HepG2 (cell line): ENCODE measurements around the gene TCF23. TPM values are rescaled to one million over a fixed set of nuclear protein-coding genes. Genes with fewer than 3 reads are reported as not detected.

Source experiments
- EHMT2 ChIP-seq: fragments of 200-600 bp; sonication (generic); IDR thresholded peaks from 2 replicates; pipeline ENCODE4 v1.7.0; 2017; ENCODE audit warnings: antibody characterized with exemption, low read depth, low read length, borderline replicate concordance
- HNRNPUL1 ChIP-seq: fragments of 200-400 bp; formaldehyde crosslinking; IDR thresholded peaks from 2 replicates; pipeline ENCODE4 v1.6.1; 2017; ENCODE audit warnings: low read depth, mild to moderate bottlenecking, low read length, moderate library complexity
- KLF15 ChIP-seq: sonication (generic); formaldehyde crosslinking; IDR thresholded peaks from 2 replicates; pipeline ENCODE4 v1.8.1; 2023; ENCODE audit warnings: borderline replicate concordance, mild to moderate bottlenecking, inconsistent platforms, missing genetic modification reagents, mixed read lengths
- NFE2L2 ChIP-seq: fragments of 150-350 bp; IDR thresholded peaks from 2 replicates; pipeline ENCODE4 v1.6.1; 2014; ENCODE audit warnings: low read length
- NFKB2 ChIP-seq: sonication (generic); formaldehyde crosslinking; IDR thresholded peaks from 2 replicates; pipeline ENCODE4 v1.4.0; 2020; ENCODE audit warnings: missing genetic modification reagents, borderline replicate concordance
- SMAD9 ChIP-seq: sonication (generic); formaldehyde crosslinking; IDR thresholded peaks from 2 replicates; pipeline ENCODE4 v1.5.1; 2020; ENCODE audit warnings: mild to moderate bottlenecking, missing genetic modification reagents
- ZNF260 ChIP-seq: sonication (generic); formaldehyde crosslinking; IDR thresholded peaks from 2 replicates; pipeline ENCODE4 v1.4.0; 2020; ENCODE audit warnings: missing genetic modification reagents, low read depth, mild to moderate bottlenecking, borderline replicate concordance
- ZNF703 ChIP-seq: sonication (generic); formaldehyde crosslinking; IDR thresholded peaks from 2 replicates; pipeline ENCODE4 v1.5.1; 2020; ENCODE audit warnings: missing genetic modification reagents, mild to moderate bottlenecking, moderate library complexity, borderline replicate concordance
- polyA plus RNA-seq, 8 experiments: library from polyadenylated mRNA; depleted of rRNA in 3 of 8; stranded (reverse) in 7 of 8; unstranded in 1 of 8; fragments of >200 nt; fragmentation: Illumina TruSeq in 4 of 8; extraction: Trizol in 4 of 8; gene quantifications; 2 replicates each; pipeline versions ENCODE4 v1.2.1 to v1.2.3, GENCODE V29; 2011 to 2016; ENCODE audit warnings: low read depth in 4 of 8, missing spikeins in 1 of 8, mixed read lengths in 1 of 8; ENCODE audit not compliant: insufficient read depth in 1 of 8
- total RNA-seq, 5 experiments: library from RNA; depleted of rRNA; stranded (reverse); fragments of >200 nt; fragmentation: Illumina TruSeq; extraction: Trizol; gene quantifications; 2 replicates each; pipeline ENCODE4 v1.2.3, GENCODE V29; 2016; ENCODE audit warnings: low read depth in 1 of 5
- TF ChIP-seq, protein P1 (sequence below): sonication (generic); formaldehyde crosslinking; IDR thresholded peaks from 2 replicates; pipeline ENCODE4 v1.5.1; 2020; ENCODE audit warnings: missing genetic modification reagents, mild to moderate bottlenecking, borderline replicate concordance
- TF ChIP-seq, protein P2 (sequence below): sonication (generic); formaldehyde crosslinking; IDR thresholded peaks from 2 replicates; pipeline ENCODE4 v1.4.0; 2020; ENCODE audit warnings: missing genetic modification reagents
- TF ChIP-seq, protein P3 (sequence below): sonication (generic); formaldehyde crosslinking; IDR thresholded peaks from 2 replicates; pipeline ENCODE4 v1.4.0; 2020; ENCODE audit warnings: low read depth, mild to moderate bottlenecking, missing genetic modification reagents
- TF ChIP-seq, protein P4 (sequence below): IDR thresholded peaks from 2 replicates; pipeline ENCODE4 v1.6.1; 2016; ENCODE audit warnings: low read depth, borderline replicate concordance
- TF ChIP-seq, protein P5 (sequence below): IDR thresholded peaks from 2 replicates; pipeline ENCODE4 v1.6.1; 2018; ENCODE audit warnings: missing genetic modification reagents, mild to moderate bottlenecking, missing compliant biosample characterization
- TF ChIP-seq, protein P6 (sequence below): sonication (generic); formaldehyde crosslinking; IDR thresholded peaks from 2 replicates; pipeline ENCODE4 v1.5.1; 2020; ENCODE audit warnings: mild to moderate bottlenecking, missing genetic modification reagents, moderate library complexity

Gene TCF23
- total and polyA plus RNA-seq, 2 of the 13 experiments (the other 11 are each of a cell fraction or from before 2014, with no cell fraction given) = 0.02 to 1.4 TPM

DNA sequence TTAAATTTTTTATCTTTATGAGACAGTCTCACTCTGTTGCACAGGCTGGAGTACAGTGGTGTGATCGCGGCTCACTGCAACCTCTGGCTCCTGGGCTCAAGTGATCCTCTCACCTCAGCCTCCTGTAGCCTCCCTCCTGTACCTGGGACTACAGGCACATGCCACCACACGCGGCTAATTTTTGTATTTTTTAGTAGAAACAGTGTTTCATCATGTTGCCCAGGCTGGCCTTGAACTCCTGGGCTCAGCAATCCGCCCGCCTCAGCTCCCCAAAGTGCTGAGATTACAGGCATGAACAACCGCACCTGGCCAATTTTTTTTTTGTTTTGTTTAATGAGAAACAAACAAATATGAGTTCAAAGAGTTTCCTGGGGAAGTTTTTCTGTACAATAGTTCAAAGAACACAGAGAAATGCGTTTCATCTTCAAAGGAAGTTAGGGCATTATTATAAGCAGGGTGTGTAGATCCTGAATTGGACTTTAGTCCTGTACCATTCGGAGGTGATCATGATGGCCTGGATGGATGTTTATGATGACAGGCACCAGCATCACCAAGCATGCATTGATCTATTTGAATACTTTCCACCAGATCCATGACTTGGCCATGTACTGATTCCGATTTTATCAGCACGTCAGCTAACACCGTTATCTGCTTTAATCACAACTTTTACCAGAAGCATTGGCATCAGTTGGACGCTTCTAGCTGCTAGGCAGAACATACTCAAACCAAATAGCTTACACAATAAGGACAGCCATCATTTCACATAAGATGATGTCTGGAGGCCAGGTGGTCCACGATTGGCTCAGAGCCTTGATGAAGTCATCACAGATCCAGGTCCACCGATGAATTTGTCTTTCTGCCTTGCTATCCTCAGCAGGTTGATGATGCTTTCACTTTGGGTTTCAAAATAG is 28.9 kb downstream of the TCF23 start (continued):
- TF ChIP-seq, protein P1, sequence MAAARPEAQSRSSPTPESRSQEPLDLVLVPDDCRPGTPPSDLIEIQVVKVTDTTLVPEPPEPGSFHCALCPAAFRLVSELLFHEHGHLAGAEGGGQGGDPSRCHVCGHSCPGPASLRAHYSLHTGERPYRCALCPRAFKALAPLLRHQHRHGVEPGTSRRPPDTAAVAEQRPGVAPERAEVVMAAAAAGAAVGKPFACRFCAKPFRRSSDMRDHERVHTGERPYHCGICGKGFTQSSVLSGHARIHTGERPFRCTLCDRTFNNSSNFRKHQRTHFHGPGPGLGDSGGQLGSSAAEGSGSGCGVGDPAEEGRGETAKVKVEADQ (CRISPR knock-in tag) = 0 out of 2 replicates have a peak, but pooled peaks have one; percentile 7
- no peak for TF ChIP-seq NFE2L2
- TF ChIP-seq, protein P2, sequence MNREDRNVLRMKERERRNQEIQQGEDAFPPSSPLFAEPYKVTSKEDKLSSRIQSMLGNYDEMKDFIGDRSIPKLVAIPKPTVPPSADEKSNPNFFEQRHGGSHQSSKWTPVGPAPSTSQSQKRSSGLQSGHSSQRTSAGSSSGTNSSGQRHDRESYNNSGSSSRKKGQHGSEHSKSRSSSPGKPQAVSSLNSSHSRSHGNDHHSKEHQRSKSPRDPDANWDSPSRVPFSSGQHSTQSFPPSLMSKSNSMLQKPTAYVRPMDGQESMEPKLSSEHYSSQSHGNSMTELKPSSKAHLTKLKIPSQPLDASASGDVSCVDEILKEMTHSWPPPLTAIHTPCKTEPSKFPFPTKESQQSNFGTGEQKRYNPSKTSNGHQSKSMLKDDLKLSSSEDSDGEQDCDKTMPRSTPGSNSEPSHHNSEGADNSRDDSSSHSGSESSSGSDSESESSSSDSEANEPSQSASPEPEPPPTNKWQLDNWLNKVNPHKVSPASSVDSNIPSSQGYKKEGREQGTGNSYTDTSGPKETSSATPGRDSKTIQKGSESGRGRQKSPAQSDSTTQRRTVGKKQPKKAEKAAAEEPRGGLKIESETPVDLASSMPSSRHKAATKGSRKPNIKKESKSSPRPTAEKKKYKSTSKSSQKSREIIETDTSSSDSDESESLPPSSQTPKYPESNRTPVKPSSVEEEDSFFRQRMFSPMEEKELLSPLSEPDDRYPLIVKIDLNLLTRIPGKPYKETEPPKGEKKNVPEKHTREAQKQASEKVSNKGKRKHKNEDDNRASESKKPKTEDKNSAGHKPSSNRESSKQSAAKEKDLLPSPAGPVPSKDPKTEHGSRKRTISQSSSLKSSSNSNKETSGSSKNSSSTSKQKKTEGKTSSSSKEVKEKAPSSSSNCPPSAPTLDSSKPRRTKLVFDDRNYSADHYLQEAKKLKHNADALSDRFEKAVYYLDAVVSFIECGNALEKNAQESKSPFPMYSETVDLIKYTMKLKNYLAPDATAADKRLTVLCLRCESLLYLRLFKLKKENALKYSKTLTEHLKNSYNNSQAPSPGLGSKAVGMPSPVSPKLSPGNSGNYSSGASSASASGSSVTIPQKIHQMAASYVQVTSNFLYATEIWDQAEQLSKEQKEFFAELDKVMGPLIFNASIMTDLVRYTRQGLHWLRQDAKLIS = 0 out of 2 replicates have a peak, but pooled peaks have one; percentile 50
- no peak for TF ChIP-seq NFKB2
- TF ChIP-seq HNRNPUL1 = no peak
- peak; percentile 61; the same call in 1 of the 2 replicates for TF ChIP-seq ZNF703 (CRISPR knock-in tag)
- peak; percentile 94 for TF ChIP-seq EHMT2
- TF ChIP-seq, protein P3, sequence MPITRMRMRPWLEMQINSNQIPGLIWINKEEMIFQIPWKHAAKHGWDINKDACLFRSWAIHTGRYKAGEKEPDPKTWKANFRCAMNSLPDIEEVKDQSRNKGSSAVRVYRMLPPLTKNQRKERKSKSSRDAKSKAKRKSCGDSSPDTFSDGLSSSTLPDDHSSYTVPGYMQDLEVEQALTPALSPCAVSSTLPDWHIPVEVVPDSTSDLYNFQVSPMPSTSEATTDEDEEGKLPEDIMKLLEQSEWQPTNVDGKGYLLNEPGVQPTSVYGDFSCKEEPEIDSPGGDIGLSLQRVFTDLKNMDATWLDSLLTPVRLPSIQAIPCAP = peak; percentile 63; the same call in 1 of the 2 replicates
- TF ChIP-seq, protein P4, sequence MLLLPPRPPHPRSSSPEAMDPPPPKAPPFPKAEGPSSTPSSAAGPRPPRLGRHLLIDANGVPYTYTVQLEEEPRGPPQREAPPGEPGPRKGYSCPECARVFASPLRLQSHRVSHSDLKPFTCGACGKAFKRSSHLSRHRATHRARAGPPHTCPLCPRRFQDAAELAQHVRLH = peak; percentile 21
- no peak for TF ChIP-seq KLF15 (CRISPR knock-in tag)
- no peak for TF ChIP-seq SMAD9 (CRISPR knock-in tag)
- TF ChIP-seq, protein P5, sequence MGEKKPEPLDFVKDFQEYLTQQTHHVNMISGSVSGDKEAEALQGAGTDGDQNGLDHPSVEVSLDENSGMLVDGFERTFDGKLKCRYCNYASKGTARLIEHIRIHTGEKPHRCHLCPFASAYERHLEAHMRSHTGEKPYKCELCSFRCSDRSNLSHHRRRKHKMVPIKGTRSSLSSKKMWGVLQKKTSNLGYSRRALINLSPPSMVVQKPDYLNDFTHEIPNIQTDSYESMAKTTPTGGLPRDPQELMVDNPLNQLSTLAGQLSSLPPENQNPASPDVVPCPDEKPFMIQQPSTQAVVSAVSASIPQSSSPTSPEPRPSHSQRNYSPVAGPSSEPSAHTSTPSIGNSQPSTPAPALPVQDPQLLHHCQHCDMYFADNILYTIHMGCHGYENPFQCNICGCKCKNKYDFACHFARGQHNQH = peak; percentile 98; the same call in 1 of the 2 replicates
- TF ChIP-seq, protein P6, sequence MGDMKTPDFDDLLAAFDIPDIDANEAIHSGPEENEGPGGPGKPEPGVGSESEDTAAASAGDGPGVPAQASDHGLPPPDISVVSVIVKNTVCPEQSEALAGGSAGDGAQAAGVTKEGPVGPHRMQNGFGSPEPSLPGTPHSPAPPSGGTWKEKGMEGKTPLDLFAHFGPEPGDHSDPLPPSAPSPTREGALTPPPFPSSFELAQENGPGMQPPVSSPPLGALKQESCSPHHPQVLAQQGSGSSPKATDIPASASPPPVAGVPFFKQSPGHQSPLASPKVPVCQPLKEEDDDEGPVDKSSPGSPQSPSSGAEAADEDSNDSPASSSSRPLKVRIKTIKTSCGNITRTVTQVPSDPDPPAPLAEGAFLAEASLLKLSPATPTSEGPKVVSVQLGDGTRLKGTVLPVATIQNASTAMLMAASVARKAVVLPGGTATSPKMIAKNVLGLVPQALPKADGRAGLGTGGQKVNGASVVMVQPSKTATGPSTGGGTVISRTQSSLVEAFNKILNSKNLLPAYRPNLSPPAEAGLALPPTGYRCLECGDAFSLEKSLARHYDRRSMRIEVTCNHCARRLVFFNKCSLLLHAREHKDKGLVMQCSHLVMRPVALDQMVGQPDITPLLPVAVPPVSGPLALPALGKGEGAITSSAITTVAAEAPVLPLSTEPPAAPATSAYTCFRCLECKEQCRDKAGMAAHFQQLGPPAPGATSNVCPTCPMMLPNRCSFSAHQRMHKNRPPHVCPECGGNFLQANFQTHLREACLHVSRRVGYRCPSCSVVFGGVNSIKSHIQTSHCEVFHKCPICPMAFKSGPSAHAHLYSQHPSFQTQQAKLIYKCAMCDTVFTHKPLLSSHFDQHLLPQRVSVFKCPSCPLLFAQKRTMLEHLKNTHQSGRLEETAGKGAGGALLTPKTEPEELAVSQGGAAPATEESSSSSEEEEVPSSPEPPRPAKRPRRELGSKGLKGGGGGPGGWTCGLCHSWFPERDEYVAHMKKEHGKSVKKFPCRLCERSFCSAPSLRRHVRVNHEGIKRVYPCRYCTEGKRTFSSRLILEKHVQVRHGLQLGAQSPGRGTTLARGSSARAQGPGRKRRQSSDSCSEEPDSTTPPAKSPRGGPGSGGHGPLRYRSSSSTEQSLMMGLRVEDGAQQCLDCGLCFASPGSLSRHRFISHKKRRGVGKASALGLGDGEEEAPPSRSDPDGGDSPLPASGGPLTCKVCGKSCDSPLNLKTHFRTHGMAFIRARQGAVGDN (CRISPR knock-in tag) = peak; percentile 95
- TF ChIP-seq ZNF260 (CRISPR knock-in tag) = no peak
